Measurements from ENCODE around the gene DNAAF1. TPM values are rescaled to one million over a fixed set of nuclear protein-coding genes. Genes with fewer than 3 reads are reported as not detected.

Gene DNAAF1
- total and polyA plus RNA-seq, 2 donors (not counting 3 experiments of a cell fraction or from before 2014, with no cell fraction given) = 0.01 TPM; not detected in 1

Other genes starting within 250 kb of the DNAAF1 start
- 2.8 and 3.4 TPM in 2 replicates for gene MLYCD, start 246.2 kb upstream of the DNAAF1 start, total RNA-seq
- 1.9 and 2.0 TPM in 2 replicates for gene MLYCD, start 246.2 kb upstream of the DNAAF1 start, polyA plus RNA-seq
- 8.6 and 11.0 TPM in 2 replicates for gene OSGIN1, start 192.1 kb upstream of the DNAAF1 start, total RNA-seq
- 9.2 and 11.5 TPM in 2 replicates for gene OSGIN1, start 192.1 kb upstream of the DNAAF1 start, polyA plus RNA-seq
- 0.31 TPM in 1 of 2 replicates, not detected in the other for gene NECAB2, start 177.1 kb upstream of the DNAAF1 start, total RNA-seq
- gene NECAB2, start 177.1 kb upstream of the DNAAF1 start, polyA plus RNA-seq = 0.21 and 0.26 TPM in 2 replicates
- not detected in 2 replicates for gene SLC38A8, start 102.5 kb upstream of the DNAAF1 start, total RNA-seq
- not detected in 2 replicates for gene SLC38A8, start 102.5 kb upstream of the DNAAF1 start, polyA plus RNA-seq
- 93.0 and 99.6 TPM in 2 replicates for gene MBTPS1, start 28.4 kb upstream of the DNAAF1 start, total RNA-seq
- gene MBTPS1, start 28.4 kb upstream of the DNAAF1 start, polyA plus RNA-seq = 63.9 and 82.3 TPM in 2 replicates
- 26.1 and 27.9 TPM in 2 replicates for gene HSDL1, start 131 bp upstream of the DNAAF1 start, total RNA-seq
- 15.7 and 19.9 TPM in 2 replicates for gene HSDL1, start 131 bp upstream of the DNAAF1 start, polyA plus RNA-seq
- gene TAF1C, start 41.7 kb downstream of the DNAAF1 start, total RNA-seq = 57.2 and 62.3 TPM in 2 replicates
- gene TAF1C, start 41.7 kb downstream of the DNAAF1 start, polyA plus RNA-seq = 74.2 and 77.6 TPM in 2 replicates
- gene ADAD2, start 45.8 kb downstream of the DNAAF1 start, total RNA-seq = not detected in 2 replicates
- gene ADAD2, start 45.8 kb downstream of the DNAAF1 start, polyA plus RNA-seq = 0.04 and 0.10 TPM in 2 replicates
- not detected in 2 replicates for gene KCNG4, start 94.7 kb downstream of the DNAAF1 start, total RNA-seq
- not detected in 2 replicates for gene KCNG4, start 94.7 kb downstream of the DNAAF1 start, polyA plus RNA-seq
- gene WFDC1, start 149.6 kb downstream of the DNAAF1 start, total RNA-seq = not detected in 2 replicates
- gene WFDC1, start 149.6 kb downstream of the DNAAF1 start, polyA plus RNA-seq = not detected in 2 replicates
- not detected in 2 replicates for gene ATP2C2, start 223.2 kb downstream of the DNAAF1 start, total RNA-seq
- not detected in 2 replicates for gene ATP2C2, start 223.2 kb downstream of the DNAAF1 start, polyA plus RNA-seq